IPS-18c (cell line): ENCODE data around the gene TRIM52.
"Not testable (repeated sequence)": the region's sequence is repeated elsewhere in the genome, so short reads cannot be mapped to it uniquely, and the experiment has no call there.

ENCODE experiments used
- H3K4me3 ChIP-seq: 2 replicates; pipeline ENCODE4 v1.7.0; 2013; ENCODE audit warnings: low read depth, mild to moderate bottlenecking, low read length, moderate library complexity; ENCODE audit not compliant: insufficient read depth
- H3K9me3 ChIP-seq: one replicate; pipeline ENCODE4 v1.6.1; 2013; ENCODE audit warnings: mild to moderate bottlenecking, low read length, moderate library complexity; ENCODE audit not compliant: control insufficient read depth, insufficient read depth

Gene TRIM52

GRCh38 chr5:181260720-181261319, at the start of gene TRIM52:
Gene TRIM52, minus strand, starts transcription at chr5:181261143. Its CDS starts 330 bp downstream, at chr5:181260813.
- H3K9me3 ChIP-seq = peaks cover 6% of the 10 kb centered on the region
- peak within 1 kb of the TSS; percentile 99 for H3K4me3 ChIP-seq

- not testable (repeated sequence) for H3K9me3 ChIP-seq, H3K4me3 ChIP-seq
These were observed 26.4 kb upstream of the TRIM52 start for GRCh38 chr5:181287331-181287730.

GRCh38 chr5:181285962-181286705, 25.2 kb upstream of the TRIM52 start:
- H3K9me3 ChIP-seq, H3K4me3 ChIP-seq: not testable (repeated sequence)

- not testable (repeated sequence) for H3K4me3 ChIP-seq, H3K9me3 ChIP-seq
These were observed 23.2 kb upstream of the TRIM52 start for GRCh38 chr5:181283841-181284755.

GRCh38 chr5:181283347-181283746, 22.4 kb upstream of the TRIM52 start:
- Histone ChIP-seq H3K4me3 (no peak overlapping the region), H3K9me3 (no peaks in the 10 kb centered on the region)

- H3K9me3 ChIP-seq = no peaks in the 10 kb centered on the region
- H3K4me3 ChIP-seq = no peak overlapping the region
These were observed 21.9 kb upstream of the TRIM52 start for GRCh38 chr5:181282874-181283273.

GRCh38 chr5:181282415-181282814, 21.5 kb upstream of the TRIM52 start:
- 0 out of 2 replicates have a peak overlapping the region, but pooled peaks have one; percentile 92 for H3K4me3 ChIP-seq
- not testable (repeated sequence) for H3K9me3 ChIP-seq

- Histone ChIP-seq H3K9me3 (no peaks in the 10 kb centered on the region), H3K4me3 (peak overlapping the region; percentile 92)
These were observed 21.0 kb upstream of the TRIM52 start for GRCh38 chr5:181281984-181282316.

- no peaks in the 10 kb centered on the region for H3K9me3 ChIP-seq
- H3K4me3 ChIP-seq = peak overlapping the region; percentile 92
These were observed 20.4 kb upstream of the TRIM52 start for GRCh38 chr5:181281077-181281983.

- H3K9me3 ChIP-seq = no peaks in the 10 kb centered on the region
These were observed 19.4 kb upstream of the TRIM52 start for GRCh38 chr5:181280251-181280762.

GRCh38 chr5:181273433-181273744, 12.4 kb upstream of the TRIM52 start:
- H3K4me3 ChIP-seq, H3K9me3 ChIP-seq: not testable (repeated sequence)

More at GRCh38 chr5:181280251-181280762, 19.4 kb upstream of the TRIM52 start:
- peak overlapping the region; percentile 92 for H3K4me3 ChIP-seq

GRCh38 chr5:181271081-181271480, 10.1 kb upstream of the TRIM52 start:
- no peaks in the 10 kb centered on the region for H3K9me3 ChIP-seq
- no peak overlapping the region for H3K4me3 ChIP-seq

GRCh38 chr5:181267907-181268306, 7.0 kb upstream of the TRIM52 start:
- H3K4me3 ChIP-seq, H3K9me3 ChIP-seq: not testable (repeated sequence)

- not testable (repeated sequence) for H3K9me3 ChIP-seq
These were observed 6.5 kb upstream of the TRIM52 start for GRCh38 chr5:181267291-181267904.

GRCh38 chr5:181265092-181265671, 4.2 kb upstream of the TRIM52 start:
- H3K4me3 ChIP-seq = no peak overlapping the region
- H3K9me3 ChIP-seq = peaks cover 6% of the 10 kb centered on the region

More at GRCh38 chr5:181267291-181267904, 6.5 kb upstream of the TRIM52 start:
- not testable (repeated sequence) for H3K4me3 ChIP-seq

GRCh38 chr5:181263633-181264032, 2.7 kb upstream of the TRIM52 start:
- H3K4me3 ChIP-seq = no peak overlapping the region
- H3K9me3 ChIP-seq = peaks cover 6% of the 10 kb centered on the region
